NCI-H446 (cell line): Measurements from ENCODE around the gene ZNF624.
"Not testable (repeated sequence)": the region's sequence is repeated elsewhere in the genome, so short reads cannot be mapped to it uniquely, and the experiment has no call there.

Experiments
- DNase-seq, 2 experiments: peaks; one replicate each; lab custom pipeline; 2025; lab: John Stamatoyannopoulos, UW

Gene ZNF624

DNA sequence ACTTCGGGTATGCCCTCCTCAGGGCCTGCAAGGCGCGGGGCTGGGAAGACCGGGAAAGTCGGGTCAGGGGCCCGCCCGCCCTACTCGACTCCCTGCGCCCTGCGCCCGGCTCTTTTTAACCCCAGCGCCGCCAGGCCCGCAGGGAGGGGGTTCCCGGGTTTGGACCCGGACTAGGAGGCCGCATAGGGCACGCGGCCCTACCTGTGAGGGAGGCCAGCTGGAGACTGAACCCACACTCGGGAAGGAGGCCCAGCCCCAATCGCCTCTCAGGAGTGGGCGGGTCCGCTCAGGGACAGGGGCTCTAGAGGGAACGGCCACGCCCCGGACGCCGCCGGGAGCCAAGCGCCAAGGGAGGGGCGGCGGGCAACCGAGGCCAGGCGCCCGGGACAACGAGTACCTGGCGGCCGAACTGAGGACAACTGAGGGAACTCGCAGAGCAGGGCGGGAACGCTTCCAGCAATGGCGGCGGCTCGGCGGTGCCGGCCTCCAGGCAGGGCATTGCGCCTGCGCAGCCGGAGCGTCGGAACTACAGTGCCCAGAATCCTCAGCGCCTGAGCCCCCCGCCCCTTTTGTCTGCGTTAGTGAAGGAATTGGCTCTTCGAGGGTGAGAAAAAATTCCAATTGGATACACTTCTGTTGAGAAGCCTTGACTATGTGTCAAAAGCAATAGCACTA lies at the start of gene ZNF624:
Gene ZNF624, minus strand, starts transcription at position 484 of the 675 bp plus-strand sequence.
- peak; percentile 53 to 90 for DNase-seq

DNA sequence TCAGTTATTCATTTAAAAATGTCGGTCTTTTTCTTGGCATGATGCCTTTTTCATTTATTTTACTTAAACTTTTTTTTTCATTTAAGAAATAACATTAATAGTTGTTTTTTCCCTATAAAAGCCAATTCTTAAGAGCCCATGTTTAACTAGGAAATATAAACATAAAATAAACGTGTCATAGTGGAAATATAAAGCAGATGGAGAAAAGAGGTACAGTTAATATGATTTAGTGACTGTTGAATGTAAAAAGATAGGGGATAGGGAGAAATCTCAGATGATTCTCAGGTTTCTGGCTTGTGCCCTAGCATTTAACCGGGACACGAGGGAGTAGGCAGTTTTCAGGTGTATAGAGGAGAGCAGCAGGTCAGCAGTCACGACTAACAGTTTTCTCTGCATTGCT lies 44.0 kb upstream of the ZNF624 start:
- not testable (repeated sequence) for DNase-seq

DNA sequence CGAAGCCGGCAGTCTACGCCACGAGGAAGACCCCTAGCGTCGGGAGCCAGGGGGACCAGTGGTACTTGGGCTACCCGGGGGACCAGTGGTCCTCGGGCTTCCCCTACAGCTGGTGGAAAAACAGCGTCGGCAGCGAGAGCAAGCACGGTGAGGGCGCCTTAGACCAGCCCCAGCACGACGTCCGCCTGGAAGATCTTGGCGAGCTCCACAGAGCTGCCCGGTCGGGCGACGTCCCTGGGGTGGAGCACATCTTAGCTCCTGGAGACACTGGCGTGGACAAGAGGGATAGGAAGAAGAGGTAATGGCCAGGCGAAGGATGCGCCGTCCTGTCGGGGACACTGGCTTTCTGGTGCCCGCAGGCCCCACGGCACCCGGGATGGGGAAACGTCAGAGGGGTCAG lies 36.8 kb upstream of the ZNF624 start:
- DNase-seq, result not testable (repeated sequence)

GRCh38 chr17:16689731-16690281 lies 36.2 kb upstream of the ZNF624 start, which contains the start of gene CCDC144A:
Gene CCDC144A, plus strand, starts transcription at chr17:16690241. Its CDS starts 160 bp downstream, at chr17:16690401.
- not testable (repeated sequence) for DNase-seq

DNA sequence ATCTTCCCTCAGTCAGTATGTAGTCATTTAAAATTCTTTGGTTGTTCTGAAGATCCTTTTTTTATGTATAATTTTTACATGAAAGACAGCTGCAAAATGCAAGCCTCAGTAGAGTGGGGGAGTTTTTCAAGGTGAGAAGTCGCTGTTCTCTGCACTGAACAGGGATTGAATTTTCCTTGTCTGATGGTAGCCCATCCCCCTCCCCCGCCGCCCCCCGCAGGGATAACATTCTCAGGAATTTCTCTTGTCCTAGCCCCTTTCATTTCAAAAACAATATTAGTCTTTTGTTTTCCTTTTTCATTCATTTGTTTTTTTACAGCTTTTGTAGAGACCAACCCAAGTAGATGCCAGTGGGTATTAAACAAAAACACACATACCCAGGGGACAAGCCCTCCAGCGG lies 33.5 kb upstream of the ZNF624 start:
- DNase-seq, result not testable (repeated sequence)

GRCh38 chr17:16686019-16686418 lies 32.4 kb upstream of the ZNF624 start:
- DNase-seq, result not testable (repeated sequence)

DNA sequence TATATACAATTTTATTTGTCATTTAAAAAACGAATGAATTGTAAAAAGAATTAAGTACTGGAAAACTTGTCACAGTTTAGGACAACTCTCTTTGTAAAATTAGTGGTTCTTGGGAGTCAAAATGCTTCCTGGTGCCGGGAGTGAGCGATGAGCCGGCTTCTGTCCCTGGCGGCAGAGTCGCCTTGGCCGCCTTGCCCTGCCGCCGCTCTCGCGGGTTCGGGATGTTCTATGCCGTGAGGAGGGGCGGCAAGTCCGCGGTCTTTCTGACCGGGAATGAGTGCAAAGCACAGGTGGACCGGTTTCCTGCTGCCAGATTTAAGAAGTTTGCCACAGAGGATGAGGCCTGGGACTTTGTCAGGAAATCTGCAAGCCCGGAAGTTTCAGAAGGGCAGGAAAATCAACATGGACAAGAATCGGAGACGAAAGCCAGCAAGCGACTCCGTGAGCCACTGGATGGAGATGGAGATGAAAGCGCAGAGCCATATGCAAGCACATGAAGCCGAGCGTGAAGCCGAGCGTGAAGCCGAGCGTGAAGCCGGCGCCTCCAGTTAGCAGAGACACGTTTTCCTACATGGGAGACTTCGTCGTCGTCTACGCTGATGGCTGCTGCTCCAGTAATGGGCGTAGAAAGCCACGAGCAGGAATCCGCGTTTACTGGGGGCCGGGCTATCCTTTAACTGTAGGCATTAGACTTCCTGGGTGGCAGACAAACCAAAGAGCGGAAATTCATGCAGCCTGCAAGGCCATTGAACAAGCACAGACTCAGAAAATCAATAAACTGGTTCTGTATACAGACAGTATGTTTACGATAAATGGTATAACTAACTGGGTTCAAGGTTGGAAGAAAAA lies 29.9 kb upstream of the ZNF624 start:
- not testable (repeated sequence) for DNase-seq

DNA sequence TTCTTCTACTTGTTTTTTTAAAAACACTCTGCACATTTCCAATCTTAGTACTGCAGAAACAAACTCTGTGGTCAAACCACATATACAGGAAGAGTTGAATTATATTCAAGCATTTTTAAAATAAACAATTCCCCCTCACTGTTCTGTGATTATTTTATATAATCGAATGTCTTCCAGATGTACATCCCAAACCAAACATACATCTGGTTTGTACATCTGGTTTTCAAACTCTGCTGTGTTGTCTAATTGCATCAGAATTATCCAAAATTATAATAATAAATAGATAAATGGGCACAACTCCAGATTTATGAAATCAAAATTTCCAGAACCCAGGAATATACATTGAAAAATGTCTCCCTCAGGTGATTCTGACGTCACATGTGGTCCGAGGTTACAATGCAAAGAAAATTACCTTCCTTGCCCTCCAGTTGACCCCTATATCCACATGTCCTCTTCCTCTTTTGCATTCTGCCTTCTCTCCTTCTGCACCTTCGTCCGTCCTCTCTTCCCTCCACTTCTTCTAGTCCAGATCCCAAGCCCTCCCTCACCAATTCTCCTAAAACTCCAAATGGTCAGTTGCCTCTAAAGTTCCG lies 23.1 kb upstream of the ZNF624 start:
- DNase-seq, result no peak

DNA sequence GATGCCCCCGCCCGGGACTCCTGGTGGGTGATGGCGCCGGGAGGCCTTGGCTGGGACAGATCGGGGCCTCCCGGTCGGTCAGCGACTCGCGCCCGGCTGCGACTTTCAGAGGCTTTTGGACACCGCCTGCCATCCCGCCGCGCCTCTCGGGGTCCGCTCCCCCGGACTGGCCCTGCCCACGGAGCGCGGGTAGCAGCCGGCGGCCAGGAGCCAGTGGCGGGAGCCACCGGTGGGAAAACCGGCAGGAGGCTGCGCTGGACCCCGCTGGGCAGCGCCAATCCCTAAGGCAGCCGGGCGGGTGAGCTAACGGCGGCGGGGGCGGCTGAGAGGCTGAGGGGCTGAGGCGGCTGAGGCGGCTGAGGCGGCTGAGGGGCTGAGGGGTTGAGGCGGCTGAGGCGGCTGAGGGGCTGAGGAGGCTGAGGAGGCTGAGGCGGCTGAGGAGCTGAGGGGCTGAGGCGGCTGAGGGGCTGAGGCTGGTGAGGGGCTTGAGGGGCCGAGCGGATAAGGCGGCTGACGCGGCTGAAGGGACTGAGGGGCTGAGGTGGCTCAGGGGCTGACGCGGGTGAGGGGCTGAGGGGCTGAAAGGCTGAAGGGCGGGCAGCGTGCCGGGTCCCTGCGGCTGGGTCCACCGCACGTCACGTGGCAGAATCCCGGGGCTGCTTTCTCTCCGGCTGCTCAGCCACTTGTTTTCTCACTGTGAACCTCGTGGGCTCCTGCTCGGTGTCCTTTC lies 13.4 kb upstream of the ZNF624 start:
- not testable (repeated sequence) for DNase-seq

- not testable (repeated sequence) for DNase-seq
These were observed 12.9 kb upstream of the ZNF624 start for GRCh38 chr17:16666553-16666906.

GRCh38 chr17:16662936-16663335 lies 9.3 kb upstream of the ZNF624 start:
- no peak for DNase-seq

GRCh38 chr17:16661217-16661616 lies 7.6 kb upstream of the ZNF624 start:
- no peak for DNase-seq

DNA sequence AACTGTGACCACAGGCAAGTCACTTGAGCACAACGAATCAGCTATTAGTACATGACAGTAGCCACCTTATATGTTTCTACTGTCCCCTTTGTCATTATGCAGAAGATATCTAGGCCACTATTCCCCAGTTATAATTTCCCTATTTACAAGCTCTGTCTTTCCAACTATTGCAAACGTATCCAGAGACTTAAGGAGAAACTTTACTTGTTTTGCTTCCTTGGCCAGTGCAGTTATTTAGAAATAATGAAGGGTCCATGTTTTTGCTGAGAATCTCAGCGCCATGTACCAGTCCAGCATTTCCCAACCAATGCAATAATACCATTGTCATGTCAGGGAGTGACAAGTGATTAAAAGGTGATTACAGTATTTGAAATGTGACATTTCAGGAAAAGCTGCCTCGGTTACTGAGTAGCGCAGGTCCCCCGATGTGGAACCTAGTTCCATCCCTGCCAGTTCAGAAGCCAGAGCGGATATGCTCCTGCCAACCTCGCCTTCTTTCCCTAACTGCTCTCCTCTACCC lies 743 bp downstream of the ZNF624 start:
- no peak for DNase-seq

GRCh38 chr17:16652252-16652651 lies 1.4 kb downstream of the ZNF624 start:
- DNase-seq, result no peak

GRCh38 chr17:16649585-16649984 lies 4.1 kb downstream of the ZNF624 start:
- DNase-seq, result no peak

GRCh38 chr17:16639438-16639837 lies 14.2 kb downstream of the ZNF624 start:
- DNase-seq, result no peak

DNA sequence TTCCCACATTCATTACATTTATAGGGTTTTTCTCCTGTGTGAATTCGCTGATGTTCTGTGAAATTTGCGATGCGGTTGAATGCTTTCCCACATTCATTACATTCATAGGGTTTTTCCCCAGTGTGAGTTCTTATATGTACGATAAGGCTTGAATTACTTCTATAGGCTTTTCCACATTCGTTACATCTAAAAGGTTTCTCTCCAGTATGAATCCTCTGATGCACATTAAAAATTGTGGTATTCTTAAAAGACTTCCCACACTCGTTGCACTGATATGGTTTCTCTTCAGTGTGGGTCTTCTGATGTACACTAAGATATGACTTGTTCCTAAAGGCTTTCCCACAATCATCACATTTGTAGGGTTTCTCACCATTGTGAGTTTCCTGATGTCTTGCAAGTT lies 30.4 kb downstream of the ZNF624 start:
- DNase-seq, result no peak

GRCh38 chr17:16622540-16623277 lies 30.9 kb downstream of the ZNF624 start:
- no peak for DNase-seq

- DNase-seq, result no peak
These were observed 36.1 kb downstream of the ZNF624 start for GRCh38 chr17:16617481-16618060.

DNA sequence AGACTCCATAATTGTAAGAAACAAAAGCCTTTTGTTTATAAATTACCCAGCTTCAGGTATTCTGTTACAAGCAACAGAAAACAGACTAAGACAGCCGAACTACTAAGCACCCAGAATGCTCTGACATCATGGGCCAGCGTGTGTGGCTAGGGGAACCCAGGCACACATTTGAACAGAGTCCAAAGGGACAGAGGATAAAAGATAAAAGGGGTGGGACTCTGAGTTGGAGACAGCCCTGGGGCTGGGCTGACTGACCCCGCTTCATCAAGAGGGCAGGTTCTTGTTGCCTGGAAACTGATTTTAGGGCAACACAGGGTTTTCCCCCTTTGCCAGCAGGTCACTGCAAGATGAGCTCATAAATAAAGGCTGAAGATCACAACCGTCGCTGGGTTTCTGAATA lies 54.1 kb downstream of the ZNF624 start:
- no peak for DNase-seq
